HG03095 (cell line): ENCODE results near the gene ABCC4.

ENCODE experiments used
- ATAC-seq: cut with Tn5 transposase; IDR thresholded peaks from one replicate; pipeline ENCODE4 v1.9.1; 2021; ENCODE audit warnings: moderate library complexity; ENCODE audit not compliant: unreplicated experiment

ABCC4 gene

DNA sequence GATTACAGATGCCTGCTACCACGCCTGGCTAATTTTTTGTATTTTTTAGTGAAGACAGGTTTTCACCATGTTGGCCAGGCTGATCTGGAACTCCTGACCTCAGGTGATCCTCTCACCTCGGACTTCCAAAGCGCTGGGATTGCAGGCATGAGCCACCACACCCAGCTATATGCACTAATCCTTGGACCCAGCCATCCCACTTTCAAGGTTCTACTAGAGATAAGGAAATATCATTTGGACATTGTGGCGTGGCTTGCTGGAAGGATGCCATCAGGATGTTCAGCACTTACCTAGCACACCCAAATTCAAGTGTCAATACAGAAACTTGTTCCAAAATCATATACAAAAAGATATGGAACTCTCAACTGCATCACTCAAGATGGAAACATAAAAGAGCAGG, 136.4 kb downstream of the ABCC4 start:
- no peak for ATAC-seq

DNA sequence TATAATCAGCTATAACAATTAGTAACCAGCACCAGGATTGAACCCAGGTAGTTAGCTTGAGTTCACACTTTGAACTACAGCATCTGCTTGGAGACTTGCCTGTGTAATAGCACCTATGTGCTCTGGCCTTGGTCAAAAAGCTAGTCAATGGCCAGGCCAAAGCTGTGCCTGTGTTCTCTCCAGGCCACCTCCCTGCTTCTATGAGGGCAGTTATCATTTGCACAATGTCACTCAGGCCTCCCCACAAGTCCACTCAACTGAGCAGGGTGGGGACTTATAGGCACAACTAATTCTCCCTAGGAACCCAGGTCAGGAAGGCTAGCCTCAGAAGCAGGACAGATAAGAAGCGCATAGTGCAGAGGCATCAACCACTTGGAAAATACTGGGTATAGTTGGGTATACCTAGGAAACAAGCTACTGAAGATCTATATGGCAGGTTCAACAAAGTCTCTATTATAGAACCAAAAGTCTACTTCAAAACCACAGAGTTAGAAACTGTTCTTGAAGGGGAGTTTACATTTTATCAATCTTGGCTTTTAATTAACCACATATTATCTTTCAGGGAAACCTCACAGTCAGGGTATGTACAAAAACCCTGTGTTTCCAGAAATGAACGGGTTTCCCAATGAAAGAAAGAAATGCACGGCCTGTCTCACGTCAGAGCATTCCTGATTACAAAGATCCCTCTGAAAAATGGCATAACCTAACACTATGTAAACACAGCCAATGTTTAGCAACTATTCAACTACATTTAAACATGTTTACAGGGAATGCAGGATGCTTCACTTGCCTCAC, 140.9 kb downstream of the ABCC4 start:
- no peak for ATAC-seq

DNA sequence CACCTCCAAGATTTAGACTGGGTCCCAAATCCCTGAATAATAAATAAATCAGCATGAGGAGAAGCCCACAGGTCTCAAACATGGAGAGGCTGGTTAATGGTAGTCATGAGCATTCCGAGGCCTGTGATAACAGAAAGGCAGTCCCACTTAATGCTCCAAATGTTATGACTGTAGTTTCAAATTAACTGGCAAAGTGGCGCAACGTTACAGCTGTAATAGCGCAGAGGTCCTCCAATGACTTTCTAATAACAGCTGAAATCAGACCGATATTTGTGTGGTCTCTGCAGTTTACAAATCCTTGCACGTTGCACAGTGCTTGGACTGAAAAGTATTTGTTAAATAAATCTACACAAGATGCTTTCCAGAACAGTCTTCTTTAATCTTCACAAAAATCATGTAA, 141.8 kb downstream of the ABCC4 start:
- ATAC-seq = no peak

DNA sequence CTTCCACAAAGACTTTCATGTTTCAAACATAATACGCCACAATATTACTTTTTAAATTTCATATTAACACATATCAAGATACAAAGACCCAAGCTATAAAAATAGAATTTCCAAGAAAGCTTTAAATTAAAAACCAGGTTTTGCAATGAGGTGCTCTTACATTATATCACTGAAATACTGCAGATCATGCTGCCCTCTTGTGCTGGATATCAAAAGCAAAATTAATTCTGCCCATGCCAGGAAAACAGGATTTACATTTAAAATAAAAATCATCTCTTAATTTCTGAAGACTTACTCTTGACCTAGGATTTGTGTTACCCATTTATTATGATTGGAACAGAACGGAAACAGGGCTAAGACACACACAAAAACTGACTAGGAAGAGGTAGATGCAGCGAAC, 145.0 kb downstream of the ABCC4 start:
- no peak for ATAC-seq

DNA sequence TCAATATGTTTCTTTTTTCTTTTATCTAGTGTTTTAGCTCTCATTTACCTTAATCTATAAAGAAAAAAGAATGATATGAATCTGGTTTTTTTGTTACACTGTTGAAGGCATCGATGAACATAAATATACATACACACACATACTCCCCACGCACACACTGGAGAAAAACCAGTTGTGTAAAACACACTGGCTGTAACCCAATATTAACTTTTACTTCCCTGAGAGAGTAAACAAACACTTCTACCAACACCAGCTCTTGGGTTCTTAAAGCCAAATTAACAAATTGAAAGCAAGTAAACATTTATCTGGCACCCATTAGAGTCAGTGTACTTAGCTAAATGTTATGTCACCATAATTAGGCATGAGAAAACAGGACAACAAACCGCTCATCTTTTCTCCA, 145.7 kb downstream of the ABCC4 start:
- ATAC-seq = no peak

DNA sequence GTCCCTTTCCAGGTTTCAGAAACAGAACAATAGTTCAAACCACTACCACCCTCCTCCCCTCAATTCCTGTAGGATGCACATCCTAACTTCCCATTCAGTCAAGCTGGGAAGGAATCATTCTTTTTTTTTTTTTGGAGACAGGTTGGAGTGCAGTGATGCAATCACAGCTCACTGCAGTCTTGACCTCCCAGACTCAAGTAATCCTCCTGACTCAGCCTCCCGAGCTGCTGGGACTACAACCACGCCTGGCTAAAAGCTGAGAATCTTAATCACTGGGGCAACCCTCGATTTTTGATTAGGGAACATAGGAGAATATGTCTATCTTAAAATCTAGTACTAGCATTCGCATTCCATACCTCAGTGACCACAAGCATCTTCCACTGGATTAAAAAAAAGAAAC, 146.2 kb downstream of the ABCC4 start:
- ATAC-seq = no peak

DNA sequence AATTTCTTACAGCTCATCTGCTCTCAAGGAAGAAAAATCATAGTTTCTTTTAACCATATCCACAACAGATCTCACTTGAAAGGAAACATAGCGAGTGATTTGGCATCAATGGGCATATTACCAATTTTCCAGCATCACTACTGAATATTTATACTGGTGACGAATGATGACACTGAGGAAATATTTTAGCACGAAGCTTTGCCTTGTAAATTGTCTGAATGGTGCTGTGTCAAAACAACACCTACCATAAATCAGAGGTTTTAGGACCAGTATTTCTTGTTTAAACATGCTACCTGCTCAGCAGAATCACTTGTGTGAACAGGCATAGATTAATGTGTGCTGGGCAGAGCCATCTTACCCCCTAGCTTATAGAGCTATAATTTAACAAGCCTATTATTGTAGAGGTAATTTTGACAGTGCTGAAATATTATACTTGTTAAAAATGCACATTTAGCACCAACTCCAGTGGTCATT, 146.8 kb downstream of the ABCC4 start:
- no peak for ATAC-seq

DNA sequence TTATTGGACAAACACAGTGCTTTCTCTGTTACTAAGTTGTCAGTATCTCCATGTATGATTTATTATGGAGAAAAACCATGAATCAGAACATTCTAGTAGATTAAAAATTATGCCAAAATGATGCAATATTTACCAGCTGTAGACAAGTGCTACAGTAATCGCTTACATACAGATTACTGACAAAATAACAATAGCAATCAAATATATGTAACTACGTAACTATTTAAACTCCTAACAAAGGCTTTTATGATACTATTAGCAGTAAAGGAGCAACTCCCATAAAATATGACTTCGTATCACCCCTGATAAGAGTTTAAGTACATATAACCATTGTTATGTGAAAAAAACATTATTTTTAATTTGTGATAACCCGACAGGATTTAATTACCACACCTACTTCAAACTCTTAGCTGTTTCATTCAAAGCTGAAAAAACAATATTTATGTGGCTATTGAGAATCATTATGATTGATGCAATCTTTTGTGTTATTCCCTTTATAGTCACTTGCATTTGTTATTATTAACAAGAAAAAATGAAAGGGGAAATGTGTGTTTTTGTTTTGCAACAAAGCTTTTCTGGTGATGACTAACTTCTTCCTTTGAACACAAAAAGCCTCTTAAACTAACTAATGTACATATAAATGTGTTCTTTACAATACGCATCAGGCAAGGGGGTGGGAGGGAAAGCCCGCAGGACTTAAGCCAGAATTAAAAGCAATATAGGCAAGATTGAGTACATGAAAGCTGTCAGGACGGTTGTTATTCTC, 147.4 kb downstream of the ABCC4 start:
- no peak for ATAC-seq

DNA sequence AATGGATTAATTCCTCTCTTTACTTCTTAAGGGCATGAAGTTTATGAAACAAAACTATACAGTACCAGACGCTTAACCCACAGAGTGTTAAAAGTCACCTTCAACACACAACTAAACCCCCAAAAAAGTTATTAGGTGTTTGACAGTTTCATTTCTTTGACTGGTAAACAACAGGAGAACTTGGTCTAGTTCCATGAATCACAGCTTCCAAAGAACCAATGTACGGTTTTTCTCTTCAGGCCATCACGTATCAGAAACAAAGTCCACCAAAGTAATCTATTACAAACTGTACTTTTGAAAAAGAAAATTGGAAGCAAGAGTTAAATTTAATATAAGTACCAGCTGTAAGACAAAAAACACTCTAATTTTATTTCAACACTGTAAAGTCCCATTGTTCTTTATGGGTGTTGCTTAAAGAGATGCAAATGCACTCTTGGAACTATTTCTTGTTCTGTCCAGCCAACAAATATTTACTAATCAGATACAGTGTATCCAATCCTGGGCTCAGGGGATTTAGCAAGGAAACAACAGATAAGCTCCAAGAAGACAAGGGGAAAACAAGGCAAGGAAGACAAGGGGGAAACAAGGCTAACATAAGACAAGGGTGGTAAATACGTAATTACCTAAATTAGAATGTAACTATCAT, 149.2 kb downstream of the ABCC4 start:
- ATAC-seq = no peak

DNA sequence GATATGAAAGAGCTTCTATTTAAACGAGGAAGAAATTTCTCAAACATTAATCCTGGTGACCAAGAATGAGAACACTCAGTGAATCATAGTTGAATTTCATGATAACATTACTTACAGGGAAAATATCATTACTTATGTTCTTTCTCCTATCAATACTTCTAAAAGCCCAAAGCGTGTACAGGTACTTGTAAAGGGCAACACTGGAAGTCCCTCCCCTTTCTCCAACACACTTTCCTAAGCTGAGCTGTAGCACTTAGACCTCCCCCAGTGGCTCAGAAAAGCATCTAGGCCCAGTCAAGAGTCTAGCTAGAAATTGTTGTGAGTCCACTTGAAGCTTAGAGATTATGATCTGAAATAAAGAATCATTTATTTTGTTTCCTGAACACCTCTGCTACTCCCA, 150.7 kb downstream of the ABCC4 start:
- no peak for ATAC-seq

DNA sequence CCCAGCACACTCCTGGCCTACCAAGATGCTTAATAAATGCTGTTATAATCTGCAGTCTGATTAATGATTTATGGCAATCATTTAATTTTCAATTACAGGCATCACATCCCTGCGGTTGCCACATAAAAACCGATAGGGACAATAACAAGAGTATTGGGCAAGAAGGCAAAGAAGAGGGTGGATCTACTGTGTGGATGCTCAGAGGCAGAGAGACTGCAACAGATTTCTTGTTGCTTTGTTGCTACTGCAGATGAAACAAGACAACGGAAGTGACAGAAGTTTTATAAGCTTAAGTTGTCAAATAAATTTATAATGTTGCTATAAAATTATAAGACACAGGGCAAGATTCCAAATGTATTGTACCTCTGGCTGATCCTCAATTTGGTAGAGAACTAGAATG, 154.8 kb downstream of the ABCC4 start:
- no peak for ATAC-seq

DNA sequence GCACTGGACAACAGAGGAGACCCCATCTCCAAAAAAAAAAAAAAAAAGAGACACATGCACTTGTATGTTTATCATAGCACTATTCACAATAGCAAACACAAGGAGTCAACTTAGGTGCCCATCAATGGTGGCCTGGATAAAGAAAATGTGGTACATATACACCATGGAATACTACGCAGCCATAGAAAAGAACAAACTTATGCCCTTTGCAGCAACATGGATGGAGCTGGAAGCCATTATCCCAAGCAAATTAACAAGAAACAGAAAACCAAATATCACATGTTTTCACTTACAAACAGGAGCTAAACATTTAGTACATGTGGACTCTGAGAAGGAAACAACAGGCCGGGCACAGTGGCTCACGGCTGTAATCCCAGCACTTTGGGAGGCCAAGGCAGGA, 155.7 kb downstream of the ABCC4 start:
- no peak for ATAC-seq

DNA sequence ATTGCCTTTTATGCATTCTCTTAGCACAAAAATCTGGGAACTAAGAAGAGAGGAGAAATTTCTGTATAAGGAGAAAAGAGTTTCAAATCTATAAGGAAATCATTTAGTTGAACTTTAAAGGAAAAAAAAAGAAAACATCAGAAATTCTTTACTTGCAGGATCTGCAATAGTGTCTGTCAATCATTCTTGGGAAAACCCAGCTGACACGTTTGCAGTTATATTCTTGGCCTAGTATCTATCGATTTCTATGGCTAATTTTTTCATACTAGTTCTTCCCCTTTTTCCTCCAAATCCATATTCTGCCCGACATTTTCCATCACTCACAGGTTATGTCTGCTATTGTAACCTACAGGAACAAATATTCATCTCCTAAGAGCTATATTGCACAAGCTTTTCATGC, 160.7 kb downstream of the ABCC4 start:
- no peak for ATAC-seq

DNA sequence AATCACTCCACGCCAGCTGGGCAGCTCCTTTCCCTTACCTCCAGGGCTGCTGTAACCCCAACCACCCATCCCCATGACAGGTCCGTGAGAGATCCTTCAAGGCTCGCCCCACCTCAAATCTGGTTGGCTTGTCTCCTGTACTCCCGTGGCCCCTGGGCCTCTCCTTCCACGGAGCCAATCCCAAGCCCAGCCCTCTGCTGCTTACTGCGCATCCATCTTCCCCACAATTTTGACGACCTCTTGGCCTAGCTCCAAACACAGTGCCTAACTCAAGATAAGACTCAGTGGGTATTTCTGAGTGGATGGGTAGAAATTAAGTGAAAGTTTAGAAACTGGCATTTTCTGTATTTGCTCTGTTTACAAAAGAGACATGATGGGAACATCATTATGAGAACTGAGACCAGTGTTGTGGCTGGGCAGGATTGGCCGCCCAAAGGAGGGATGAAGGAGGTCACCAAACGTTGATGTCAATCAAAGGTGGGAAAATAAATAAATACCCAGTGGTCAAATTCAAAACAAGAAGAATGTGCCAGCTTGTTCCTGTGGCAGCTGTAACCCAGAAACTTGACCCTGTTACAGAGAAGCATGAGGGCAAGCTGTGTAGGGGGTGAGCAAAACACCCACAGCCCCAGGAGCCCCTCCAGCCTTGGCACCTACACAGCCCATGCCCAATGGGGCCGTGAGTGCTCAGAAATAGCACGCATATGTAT, 162.2 kb downstream of the ABCC4 start:
- no peak for ATAC-seq

DNA sequence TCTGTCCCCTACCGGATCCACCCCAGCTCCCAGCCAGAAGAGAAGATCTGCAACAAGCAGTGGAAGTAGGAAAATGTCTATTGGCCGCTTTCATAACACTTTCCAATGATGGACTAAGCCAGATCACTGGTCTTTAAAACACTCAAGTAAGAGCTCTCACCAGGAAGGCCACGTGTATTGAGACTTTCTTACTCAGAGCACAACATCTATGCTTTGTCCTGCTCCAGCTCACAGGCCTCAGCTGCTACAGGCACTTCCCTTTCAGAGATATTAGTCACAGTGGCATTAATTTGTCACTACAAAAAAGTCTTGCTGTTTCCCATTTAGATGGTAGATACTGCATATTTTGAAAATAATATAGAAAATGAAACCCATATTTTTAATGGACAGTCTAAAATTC, 164.2 kb downstream of the ABCC4 start:
- ATAC-seq = peak; percentile 85

DNA sequence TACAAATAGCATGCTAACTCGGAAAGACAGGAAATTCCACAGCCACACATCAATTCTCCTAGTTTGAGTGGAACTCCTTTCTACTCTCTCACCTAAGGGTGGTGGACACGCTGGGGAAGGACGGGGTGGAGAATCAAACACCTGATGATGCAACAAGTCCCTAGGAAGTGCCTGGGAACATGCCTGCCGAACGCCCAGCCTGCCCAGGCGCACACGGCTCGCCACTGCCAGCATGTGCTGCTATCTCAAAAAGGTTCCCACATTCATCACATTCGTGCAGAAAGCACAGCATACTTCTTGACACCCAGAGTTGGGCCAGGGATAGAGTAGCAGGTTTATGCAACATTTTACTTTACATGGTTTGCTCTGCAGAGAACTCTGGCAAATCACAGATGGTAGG, 164.6 kb downstream of the ABCC4 start:
- no peak for ATAC-seq

DNA sequence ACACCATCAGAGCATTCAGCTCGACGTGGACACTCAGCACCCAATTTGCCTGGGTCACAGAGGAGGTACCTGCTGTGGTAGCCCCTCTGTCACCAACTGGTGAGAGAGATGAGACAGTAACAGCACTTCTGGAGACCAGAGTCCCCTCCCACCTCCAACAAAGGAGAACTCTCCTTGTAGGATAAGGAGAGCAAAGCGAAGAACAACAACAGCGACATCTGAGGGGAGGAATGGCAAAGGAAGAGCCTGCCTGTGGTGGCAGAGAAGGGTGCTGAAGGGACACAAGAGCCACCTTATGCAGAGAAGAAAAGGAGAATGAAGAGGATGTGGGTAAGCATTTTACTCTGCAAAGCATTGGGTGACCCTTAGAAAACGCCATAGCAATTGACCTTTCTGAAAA, 167.8 kb downstream of the ABCC4 start:
- ATAC-seq = no peak

DNA sequence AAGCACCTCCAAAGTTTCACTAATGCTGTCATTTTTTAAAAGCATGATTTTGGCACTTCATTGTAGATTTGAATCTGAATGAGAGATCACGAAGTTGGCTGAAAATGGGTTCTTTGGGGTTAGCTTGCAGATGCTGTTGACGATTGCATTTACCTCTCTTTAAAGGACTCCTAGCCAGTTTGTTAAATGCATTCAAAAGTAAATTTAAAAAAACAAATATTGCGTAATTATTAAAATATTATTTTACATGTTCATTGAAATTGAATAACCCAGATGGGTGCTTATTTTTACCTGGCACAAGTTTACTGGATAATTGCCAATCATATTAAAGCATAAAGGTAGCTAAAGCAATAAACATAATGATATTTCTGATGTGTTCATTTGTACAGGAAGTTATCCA, 172.2 kb downstream of the ABCC4 start:
- ATAC-seq = no peak

DNA sequence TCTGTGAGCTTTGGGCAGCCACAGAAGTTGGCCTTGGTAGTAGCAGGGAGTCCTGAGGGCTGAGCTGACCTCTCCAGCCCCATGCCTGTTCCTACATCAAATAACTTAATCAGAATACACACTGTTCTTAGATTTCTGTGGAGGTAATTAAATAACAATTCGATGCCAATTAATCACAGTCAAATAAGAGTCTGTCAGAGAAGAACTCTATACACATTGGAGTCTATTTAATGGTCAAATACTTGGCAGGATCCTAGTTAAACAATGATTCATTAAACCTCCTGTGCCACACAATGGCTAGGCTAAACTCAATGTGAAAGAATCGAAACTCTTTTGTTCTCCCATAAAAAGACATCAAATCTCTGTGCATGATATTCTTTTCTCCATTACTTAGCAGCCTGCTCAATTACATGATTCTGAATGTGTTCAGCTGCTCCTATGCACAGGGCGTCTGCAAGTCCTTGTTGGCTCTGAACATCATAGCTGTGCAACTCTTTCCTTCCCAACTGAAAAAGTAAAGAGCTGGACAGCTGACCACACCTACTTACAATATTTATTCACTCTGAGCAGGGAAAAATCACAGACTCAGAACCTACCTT, 173.1 kb downstream of the ABCC4 start:
- no peak for ATAC-seq

DNA sequence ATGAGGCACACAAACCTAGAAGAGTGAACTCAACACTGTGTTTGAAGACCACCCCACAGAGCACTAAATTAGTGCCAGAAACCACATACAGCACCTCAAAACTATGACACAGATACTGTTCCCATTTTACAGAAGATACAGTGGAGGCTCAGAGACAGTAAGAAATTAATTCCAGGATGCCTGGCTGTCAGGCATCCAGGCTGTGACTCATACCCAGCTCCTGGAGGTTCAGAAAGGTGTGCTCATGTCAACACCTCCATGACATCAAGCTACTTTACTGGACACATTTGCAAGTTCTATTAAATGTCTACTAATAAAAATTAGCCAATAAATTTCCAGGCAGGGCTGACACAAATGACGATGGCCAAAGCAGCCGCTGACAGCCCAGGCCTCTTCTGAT, 176.3 kb downstream of the ABCC4 start:
- no peak for ATAC-seq

DNA sequence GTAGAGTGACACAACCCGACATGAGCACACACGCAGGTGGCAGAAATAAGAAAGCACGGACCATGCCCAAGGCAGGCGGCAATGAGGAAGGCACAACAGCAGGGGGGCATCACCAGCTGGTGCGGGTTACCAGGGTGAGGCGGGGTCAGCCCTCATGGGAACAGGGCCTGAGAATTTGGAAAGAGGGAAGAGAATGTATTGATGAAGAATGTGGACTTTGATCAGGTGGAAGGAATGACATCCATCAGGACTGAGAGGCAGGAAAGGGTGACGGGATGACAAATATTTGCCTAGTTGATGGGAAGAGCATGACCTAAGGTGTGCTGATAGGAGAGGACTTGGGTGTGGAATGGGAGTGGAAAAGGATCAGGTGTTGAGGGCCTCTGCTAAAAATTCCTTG, 177.5 kb downstream of the ABCC4 start:
- no peak for ATAC-seq
